Loucy (cell line): Measurements from ENCODE around the gene SDC3.

Source experiments
- EZH2phosphoT487 ChIP-seq: fragments of 200-600 bp; IDR thresholded peaks from 2 replicates; pipeline ENCODE4 v1.6.1; 2018; ENCODE audit warnings: antibody characterized with exemption, mild to moderate bottlenecking, moderate library complexity, borderline replicate concordance
- TF ChIP-seq, protein P1 (sequence below): fragments of 200-600 bp; sonication (generic); conservative IDR thresholded peaks from 2 replicates; pipeline ENCODE4 v1.5.1; 2014; ENCODE audit warnings: mild to moderate bottlenecking, antibody characterized with exemption, low read length

DNA sequence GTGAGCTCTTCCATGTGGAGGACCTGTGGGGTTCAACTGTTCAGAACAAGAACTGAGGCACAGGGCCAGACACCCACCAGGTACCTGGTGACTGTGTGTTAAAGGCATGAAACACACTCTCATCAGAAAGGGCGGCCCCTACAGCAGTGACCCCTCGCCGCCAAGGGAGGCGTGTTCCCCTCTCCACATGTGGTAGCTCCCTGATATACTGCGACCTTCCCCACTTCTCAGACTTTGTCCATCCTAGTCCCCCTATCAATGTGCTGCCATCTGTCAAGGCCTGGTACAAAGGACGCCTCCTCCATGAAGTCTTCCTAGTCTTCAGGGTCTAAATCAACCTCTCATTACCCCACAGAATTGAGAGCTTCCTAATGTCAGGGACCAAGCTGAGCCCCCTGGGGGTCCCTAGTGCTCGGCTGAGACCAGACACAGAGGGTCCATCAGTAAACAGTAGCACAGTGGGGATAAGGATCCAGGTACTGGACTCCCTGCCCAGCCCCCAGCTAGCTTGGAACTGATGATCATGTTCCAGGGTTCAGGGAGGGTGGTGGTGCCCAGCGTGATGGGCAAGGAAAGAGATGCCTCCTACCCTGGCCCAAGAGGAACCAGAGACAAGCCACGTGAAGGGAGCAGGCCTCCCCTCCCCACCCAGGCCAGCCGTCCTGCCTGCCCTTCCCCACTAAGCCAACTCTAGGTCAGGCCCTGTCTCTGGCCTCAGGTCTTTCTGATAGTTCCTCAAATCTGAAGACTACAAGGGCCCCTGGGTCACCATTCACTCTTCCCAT, 10.3 kb downstream of the SDC3 start:
- TF ChIP-seq, protein P1, sequence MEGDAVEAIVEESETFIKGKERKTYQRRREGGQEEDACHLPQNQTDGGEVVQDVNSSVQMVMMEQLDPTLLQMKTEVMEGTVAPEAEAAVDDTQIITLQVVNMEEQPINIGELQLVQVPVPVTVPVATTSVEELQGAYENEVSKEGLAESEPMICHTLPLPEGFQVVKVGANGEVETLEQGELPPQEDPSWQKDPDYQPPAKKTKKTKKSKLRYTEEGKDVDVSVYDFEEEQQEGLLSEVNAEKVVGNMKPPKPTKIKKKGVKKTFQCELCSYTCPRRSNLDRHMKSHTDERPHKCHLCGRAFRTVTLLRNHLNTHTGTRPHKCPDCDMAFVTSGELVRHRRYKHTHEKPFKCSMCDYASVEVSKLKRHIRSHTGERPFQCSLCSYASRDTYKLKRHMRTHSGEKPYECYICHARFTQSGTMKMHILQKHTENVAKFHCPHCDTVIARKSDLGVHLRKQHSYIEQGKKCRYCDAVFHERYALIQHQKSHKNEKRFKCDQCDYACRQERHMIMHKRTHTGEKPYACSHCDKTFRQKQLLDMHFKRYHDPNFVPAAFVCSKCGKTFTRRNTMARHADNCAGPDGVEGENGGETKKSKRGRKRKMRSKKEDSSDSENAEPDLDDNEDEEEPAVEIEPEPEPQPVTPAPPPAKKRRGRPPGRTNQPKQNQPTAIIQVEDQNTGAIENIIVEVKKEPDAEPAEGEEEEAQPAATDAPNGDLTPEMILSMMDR, result no peak
- no peak for TF ChIP-seq EZH2phosphoT487
